Skeletal muscle tissue (tissue), 4 donors: Measurements from ENCODE around the gene SRP9. TPM values are rescaled to one million over a fixed set of nuclear protein-coding genes. Genes with fewer than 3 reads are reported as not detected.

Experiments used
- H3K27ac ChIP-seq: one replicate; pipeline ENCODE4 v1.7.0; 2013; ENCODE audit warnings: mild to moderate bottlenecking, low read depth, low read length, inconsistent platforms
- H3K27me3 ChIP-seq, 3 donors: one replicate each; pipeline ENCODE4 v1.7.0; 2013; ENCODE audit warnings: low read length in 3 of 3; ENCODE audit not compliant: control insufficient read depth in 3 of 3, insufficient read depth in 3 of 3
- H3K36me3 ChIP-seq, 3 donors: one replicate each; pipeline ENCODE4 v1.7.0; 2013; ENCODE audit warnings: low read length in 3 of 3; ENCODE audit not compliant: control insufficient read depth in 3 of 3, insufficient read depth in 3 of 3
- H3K4me1 ChIP-seq, 3 donors: one replicate each; pipeline ENCODE4 v1.7.0; 2013; ENCODE audit warnings: low read length in 3 of 3, mild to moderate bottlenecking in 3 of 3; ENCODE audit not compliant: control insufficient read depth in 3 of 3, insufficient read depth in 3 of 3
- H3K4me3 ChIP-seq, 3 donors: one replicate each; pipeline ENCODE4 v1.7.0; 2013; ENCODE audit warnings: low read length in 3 of 3
- H3K9ac ChIP-seq, 3 donors: one replicate each; pipeline ENCODE4 v1.7.0; 2013; ENCODE audit warnings: low read length in 3 of 3, mild to moderate bottlenecking in 3 of 3, moderate library complexity in 2 of 3, low read depth in 1 of 3
- H3K9me3 ChIP-seq, 3 donors: one replicate each; pipeline ENCODE4 v1.7.0; 2013; ENCODE audit warnings: low read length in 3 of 3; ENCODE audit not compliant: control insufficient read depth in 3 of 3
- total RNA-seq: library from RNA; depleted of rRNA; stranded (reverse); fragments of >200 nt; gene quantifications from one replicate; pipeline ENCODE4 v1.2.3, GENCODE V29; 2014
- donor health status: Osteomylitis.

SRP9 gene, protein sequence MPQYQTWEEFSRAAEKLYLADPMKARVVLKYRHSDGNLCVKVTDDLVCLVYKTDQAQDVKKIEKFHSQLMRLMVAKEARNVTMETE
- total RNA-seq: 139 TPM

DNA sequence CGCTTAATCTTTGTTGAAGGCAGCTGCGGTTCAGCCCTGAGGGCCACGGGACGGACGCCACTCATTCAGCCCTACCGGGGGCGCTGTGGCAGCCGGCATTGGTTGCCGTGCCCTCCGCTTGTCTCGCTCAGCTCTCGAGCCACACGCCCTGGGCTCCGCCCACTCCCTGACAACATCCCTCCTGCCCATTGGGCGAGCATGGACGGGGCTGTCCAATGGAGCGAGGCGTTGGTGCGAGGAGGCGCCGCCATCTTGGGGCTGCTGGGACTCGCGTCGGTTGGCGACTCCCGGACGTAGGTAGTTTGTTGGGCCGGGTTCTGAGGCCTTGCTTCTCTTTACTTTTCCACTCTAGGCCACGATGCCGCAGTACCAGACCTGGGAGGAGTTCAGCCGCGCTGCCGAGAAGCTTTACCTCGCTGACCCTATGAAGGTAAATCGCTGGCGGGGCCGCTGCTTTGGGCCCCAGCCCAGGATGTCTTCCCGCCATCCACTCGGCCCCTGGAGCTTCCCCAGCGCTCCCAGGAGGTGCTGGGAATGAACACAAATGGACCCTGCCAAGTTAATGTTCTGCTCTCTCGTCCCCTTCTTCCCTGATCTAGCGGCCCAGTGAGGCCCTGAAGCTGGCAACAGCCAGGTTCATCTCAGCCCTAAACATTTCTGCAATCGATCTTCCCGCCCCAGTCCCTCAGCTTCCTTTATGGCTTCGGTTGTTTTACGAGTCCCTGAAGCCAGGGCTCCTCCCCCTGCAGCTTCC, at the start of gene SRP9:
SRP9 (plus strand) TSS at position 244 of the 754 bp plus-strand sequence; CDS start at position 359, 115 bp downstream.
- Histone ChIP-seq H3K4me1 (peaks cover 41 to 52% (median 42%) of the 10 kb centered on the region in 3 donors), H3K36me3 (peaks cover 3 to 4% (median 4%) of the 10 kb centered on the region in 3 donors), H3K27me3 (no peaks in the 10 kb centered on the region), H3K27ac (peak within 1 kb of the TSS; percentile 89), H3K9ac (peak within 1 kb of the TSS; percentile 91 to 98 (median 95)), H3K9me3 (no peaks in the 10 kb centered on the region), H3K4me3 (peak within 1 kb of the TSS; percentile 92 to 98 (median 93))

DNA sequence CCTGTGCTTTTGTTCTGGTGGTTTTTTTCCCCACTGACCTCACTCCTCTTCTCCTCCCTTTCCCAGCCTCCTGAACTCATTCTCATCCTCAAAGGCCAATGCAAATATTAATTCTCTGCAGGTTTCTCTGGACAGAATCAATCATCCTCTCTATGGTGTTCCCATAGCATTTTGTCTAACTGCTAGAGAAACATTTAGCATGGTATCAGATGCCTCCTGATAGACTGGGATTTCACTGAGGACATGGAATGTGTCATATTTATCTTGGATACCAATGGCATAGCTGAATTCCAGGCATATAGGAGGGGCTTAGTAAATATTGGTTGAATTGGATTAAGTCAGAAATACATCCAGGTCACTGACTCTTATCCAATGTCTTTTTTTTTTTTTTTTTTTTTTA, 46.1 kb upstream of the SRP9 start:
- H3K27me3 ChIP-seq: no peaks in the 10 kb centered on the region
- no peak overlapping the region for H3K4me3 ChIP-seq
- no peak overlapping the region for H3K9ac ChIP-seq
- H3K9me3 ChIP-seq: no peaks in the 10 kb centered on the region
- H3K27ac ChIP-seq: no peak overlapping the region
- H3K4me1 ChIP-seq: peaks cover 12 to 14% (median 14%) of the 10 kb centered on the region in 3 donors
- H3K36me3 ChIP-seq: no peaks in the 10 kb centered on the region

DNA sequence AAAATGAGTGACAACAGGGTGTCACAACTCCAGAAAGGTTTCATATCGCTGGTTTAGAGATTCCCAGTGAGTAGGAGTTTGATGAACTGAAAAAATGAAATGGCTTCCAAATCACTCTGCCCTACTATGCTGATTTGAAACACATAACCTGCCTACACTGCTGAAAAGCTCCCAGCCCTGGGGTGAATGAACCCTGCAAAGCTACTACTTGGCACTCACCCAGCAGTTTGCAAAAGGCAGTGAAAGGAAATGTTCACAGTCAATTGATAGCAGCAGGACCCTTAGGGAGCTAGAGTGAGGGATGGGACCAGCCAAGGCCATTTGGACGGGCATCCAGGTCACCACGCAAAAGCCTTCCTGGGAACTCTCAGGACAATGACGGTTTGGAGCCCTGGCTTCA, 44.4 kb upstream of the SRP9 start:
- H3K9ac ChIP-seq: no peak overlapping the region

DNA sequence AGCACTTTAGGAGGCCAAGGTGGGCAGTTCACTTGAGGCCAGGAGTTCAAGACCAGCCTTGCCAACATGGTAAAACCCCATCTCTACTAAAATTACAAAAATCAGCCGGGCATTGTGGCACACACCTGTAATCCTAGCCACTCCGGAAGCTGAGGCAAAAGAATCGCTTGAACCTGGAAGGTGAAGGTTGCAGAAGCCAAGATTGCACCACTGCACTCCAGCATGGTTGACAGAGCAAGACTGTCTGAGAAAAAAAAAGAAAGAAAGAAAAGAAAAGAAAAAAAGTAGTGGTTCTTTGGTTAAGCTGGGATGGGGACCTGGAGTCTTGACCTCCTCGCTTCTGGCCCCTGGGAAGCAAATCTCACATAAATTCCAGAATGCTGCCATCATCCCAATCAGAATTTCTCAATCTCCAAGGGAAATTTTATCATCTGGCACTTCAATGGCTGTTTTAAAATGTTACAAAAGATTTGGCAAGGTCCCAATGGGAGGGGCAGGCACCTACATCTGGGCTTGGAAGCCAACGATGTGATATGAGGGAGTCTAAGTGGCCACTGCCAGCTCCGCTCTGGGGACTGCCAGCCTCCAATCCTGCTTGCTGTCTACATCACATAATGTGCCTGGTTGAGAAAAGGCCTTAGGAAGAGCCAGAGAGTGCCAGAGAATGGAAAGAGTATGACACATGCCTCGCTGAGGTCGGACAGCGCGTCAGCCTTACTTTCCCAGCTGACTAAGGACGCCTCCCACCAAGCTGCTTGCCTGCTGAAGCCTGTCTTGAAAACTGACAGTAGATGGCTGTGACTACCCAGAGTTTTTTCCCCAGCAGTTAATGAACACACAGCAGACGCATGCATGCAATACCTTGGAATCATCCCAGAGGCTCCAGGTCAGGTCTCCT, 42.1 kb upstream of the SRP9 start:
- peaks cover 17 to 19% (median 18%) of the 10 kb centered on the region in 3 donors for H3K4me1 ChIP-seq

More for the DNA sequence above, 44.4 kb upstream of the SRP9 start:
- Histone ChIP-seq H3K36me3 (no peaks in the 10 kb centered on the region), H3K4me1 (peaks cover 17 to 19% (median 18%) of the 10 kb centered on the region in 3 donors), H3K9me3 (no peaks in the 10 kb centered on the region), H3K27ac (no peak overlapping the region), H3K27me3 (no peaks in the 10 kb centered on the region), H3K4me3 (no peak overlapping the region)

DNA sequence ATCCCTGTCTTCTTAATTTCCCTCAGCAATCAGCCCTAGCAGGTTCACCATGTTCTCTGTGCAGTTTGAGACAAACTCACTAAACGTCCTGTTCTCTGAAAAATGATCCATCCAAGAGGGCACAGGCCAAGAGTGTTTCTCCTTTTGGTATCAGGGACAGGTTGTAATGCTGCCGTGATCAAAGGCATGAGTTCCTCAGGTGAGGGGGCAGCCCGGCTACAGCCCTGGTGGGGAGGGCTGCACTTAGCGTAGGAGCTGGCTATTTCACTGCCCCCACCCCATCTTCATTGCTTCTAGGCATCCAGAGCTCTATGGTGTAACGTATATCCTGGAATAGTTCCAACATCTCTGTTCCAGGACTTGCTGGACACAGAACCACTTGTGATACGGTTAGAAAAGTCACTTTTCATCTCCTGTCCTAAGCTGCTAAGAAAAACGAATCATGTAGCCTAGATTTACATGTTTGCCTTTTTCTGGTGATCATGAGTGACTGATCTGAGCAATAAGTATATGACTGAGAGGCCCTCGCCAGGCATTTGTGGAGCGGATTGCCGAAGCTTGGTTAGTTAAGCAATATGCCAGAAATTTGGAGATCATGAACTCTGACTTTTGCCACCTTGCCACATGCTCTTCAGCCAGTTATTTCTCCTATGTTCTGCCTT, 41.1 kb upstream of the SRP9 start:
- Histone ChIP-seq H3K9ac (peak overlapping the region in 2 of 3 donors; percentile 30 to 58), H3K36me3 (peaks cover 0 to 4% (median 0%) of the 10 kb centered on the region in 3 donors), H3K4me1 (peaks cover 17 to 19% (median 18%) of the 10 kb centered on the region in 3 donors), H3K27me3 (no peaks in the 10 kb centered on the region), H3K27ac (peak overlapping the region; percentile 50), H3K4me3 (no peak overlapping the region), H3K9me3 (no peaks in the 10 kb centered on the region)

More for the DNA sequence above, 42.1 kb upstream of the SRP9 start:
- Histone ChIP-seq H3K36me3 (peaks cover 0 to 4% (median 0%) of the 10 kb centered on the region in 3 donors), H3K9ac (peak overlapping the region in 1 of 3 donors; percentile 58), H3K27me3 (no peaks in the 10 kb centered on the region), H3K9me3 (no peaks in the 10 kb centered on the region), H3K27ac (peak overlapping the region; percentile 50), H3K4me3 (peak overlapping the region in 1 of 3 donors; percentile 17)

DNA sequence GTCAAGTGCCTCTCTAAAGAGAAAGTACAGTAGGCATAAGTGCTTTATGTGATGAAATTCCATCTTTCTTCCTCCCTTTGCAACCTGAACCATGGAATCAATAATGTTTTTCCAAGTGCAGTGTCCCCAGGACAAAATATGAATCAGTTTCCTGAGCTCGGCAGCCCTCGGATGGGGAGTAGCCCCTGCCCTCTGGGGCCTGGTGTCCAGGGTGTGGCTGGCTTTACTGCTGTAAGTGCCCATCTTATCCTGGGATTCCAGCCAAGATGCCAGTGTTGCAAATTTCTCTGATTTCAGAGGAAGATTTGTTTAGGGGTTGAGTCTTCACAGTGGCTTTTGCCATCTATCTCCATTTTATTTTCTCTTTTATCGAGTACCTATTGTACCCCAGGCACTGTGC, 40.5 kb upstream of the SRP9 start:
- Histone ChIP-seq H3K27ac (no peak overlapping the region), H3K9ac (no peak overlapping the region), H3K27me3 (no peaks in the 10 kb centered on the region)

DNA sequence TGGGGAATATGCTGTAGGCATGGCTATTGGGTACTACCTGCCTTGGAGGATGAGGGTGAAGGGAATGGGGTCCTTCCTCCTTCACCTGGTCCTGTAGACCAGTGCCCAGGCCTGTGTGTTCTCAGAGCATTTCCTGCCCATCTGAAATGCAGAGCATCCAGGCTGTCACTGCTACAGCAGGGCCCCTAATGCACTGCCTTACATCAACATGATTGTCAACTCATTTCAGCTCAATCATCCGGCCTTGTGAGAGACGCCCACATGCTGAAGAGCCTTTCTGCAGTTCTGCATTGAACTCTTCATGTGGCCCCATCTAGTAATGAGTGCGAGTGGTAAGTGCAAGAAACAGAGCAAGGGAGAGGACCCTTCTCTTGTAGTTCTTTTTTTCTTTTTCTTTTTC, 39.8 kb upstream of the SRP9 start:
- Histone ChIP-seq H3K4me3 (no peak overlapping the region), H3K36me3 (peaks cover 0 to 4% (median 0%) of the 10 kb centered on the region in 3 donors), H3K27ac (no peak overlapping the region), H3K4me1 (peaks cover 17 to 19% (median 18%) of the 10 kb centered on the region in 3 donors), H3K9me3 (no peaks in the 10 kb centered on the region), H3K9ac (no peak overlapping the region), H3K27me3 (no peaks in the 10 kb centered on the region)

More for the DNA sequence above, 40.5 kb upstream of the SRP9 start:
- Histone ChIP-seq H3K4me1 (peaks cover 17 to 19% (median 18%) of the 10 kb centered on the region in 3 donors), H3K9me3 (no peaks in the 10 kb centered on the region), H3K4me3 (no peak overlapping the region), H3K36me3 (peaks cover 0 to 4% (median 0%) of the 10 kb centered on the region in 3 donors)

DNA sequence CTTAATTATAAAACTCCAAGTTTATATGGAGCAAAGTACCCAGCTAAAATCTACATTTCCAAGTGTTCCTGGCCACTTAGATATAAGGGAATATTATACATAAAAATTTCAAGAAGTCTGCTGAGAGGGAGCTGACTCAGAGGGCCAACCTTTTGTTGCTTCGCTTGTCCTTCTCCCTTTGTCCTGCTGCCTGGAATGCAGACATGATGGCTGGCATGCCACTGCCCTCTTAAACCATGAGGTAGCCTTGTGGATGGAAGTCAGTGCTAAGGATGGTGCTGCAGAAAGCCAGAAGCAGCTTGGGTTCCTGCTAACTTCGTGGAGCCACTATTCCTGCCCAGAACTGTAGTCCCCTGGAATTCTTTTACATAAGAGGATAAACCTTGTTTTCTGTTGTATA, 38.9 kb upstream of the SRP9 start:
- H3K27me3 ChIP-seq: no peaks in the 10 kb centered on the region
- peaks cover 17 to 19% (median 18%) of the 10 kb centered on the region in 3 donors for H3K4me1 ChIP-seq

DNA sequence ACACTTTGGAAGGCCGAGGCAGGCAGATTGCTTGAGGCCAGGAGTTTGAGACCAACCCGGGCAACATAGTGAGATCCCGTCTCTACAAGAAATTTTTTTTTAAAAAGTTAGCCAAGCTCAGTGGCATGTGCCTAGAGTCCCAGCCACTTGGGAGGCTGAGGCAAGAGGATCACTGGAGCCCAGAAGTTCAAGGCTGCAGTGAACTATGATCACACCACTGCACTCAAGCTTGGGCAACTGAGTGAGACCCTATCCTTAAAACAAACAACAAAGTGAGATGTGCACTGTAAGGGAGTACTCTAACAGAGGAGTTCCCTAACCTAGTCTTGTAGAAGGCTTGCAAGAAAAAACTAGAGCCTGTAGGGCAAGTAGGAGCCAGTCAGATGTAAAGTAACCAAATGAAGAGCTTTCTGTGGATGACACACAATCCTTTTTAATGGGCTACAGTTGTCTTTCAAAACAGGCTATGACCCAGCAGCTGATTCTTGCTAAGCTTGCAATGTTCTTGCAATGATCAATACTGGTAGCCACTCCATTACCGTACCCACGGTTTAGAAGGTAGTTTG, 38.0 kb upstream of the SRP9 start:
- H3K9ac ChIP-seq: no peak overlapping the region
- H3K4me3 ChIP-seq: no peak overlapping the region
- H3K27me3 ChIP-seq: no peaks in the 10 kb centered on the region
- no peak overlapping the region for H3K27ac ChIP-seq
- H3K36me3 ChIP-seq: peaks cover 0 to 4% (median 0%) of the 10 kb centered on the region in 3 donors
- no peaks in the 10 kb centered on the region for H3K9me3 ChIP-seq
- H3K4me1 ChIP-seq: peaks cover 17 to 19% (median 18%) of the 10 kb centered on the region in 3 donors

More for the DNA sequence above, 38.9 kb upstream of the SRP9 start:
- no peak overlapping the region for H3K27ac ChIP-seq
- no peak overlapping the region for H3K4me3 ChIP-seq
- no peaks in the 10 kb centered on the region for H3K9me3 ChIP-seq
- H3K9ac ChIP-seq: no peak overlapping the region
- H3K36me3 ChIP-seq: peaks cover 0 to 4% (median 0%) of the 10 kb centered on the region in 3 donors
